GM18867 (cell line): ENCODE measurements around the gene DCTN1.
"Not testable (repeated sequence)": the region's sequence is repeated elsewhere in the genome, so short reads cannot be mapped to it uniquely, and the experiment has no call there.

Source experiments
- ATAC-seq: cut with Tn5 transposase; IDR thresholded peaks from one replicate; pipeline ENCODE4 v1.9.1; 2021; ENCODE audit warnings: mild to moderate bottlenecking, moderate library complexity; ENCODE audit not compliant: unreplicated experiment

The DCTN1 gene

DNA sequence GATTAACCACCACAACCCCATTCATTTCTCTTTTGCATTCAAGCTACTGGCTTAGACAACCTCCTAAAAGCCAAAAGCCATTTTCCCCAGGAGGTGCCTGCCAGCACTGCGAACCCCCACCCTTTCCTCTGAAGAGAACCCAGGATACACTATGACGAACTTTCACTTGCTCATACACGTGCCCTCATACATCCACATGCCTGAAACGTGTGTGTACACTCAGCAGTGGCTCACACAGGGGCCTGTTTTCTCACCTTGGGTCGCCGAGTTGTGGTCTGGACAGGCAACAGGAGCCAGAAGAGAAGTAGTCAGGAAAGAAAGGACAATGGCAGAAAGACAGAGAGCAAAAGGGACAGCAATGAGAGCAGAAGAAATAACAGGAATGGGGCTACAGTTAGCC is 7.4 kb downstream of the DCTN1 start:
- ATAC-seq = no peak

DNA sequence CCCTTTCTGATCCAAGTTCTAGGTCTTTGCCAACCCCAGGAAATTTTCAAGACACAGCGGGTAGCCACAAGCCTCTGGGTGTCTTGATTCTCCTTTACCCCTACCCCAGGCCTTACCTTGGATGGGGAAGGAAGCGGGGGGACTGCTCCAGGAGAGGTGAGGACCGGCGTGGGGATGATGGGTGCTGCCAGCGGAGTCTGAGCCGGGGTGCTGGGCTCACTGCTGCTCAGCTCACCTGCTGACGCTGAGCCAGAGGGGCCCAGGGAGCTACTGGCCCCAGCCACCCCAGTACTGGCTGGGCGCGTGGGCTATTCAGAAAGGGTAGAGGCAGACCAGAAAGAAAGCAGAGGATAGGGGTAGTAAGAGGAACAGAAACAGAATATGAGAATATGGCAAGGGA is 8.7 kb downstream of the DCTN1 start:
- no peak for ATAC-seq

DNA sequence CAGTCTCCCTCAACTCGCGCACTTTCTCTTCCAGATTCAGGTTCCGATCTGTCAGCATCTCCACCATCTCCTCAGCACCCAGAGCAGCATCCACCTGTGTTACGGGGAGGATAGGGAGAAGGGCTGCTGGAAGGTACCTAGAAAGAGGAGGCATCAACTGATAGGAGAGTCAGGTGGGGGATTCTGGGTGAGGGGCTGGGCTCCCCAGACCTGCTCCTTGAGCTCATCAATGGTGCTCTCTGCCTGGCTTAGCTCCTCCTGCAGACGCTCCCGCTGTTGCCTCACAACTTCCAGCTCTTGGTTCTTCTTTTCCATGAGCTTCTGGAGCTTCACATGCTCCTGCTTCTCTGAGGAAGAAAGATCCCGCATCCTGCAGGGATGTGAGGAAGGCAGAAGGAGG is 10.1 kb downstream of the DCTN1 start:
- ATAC-seq = no peak

DNA sequence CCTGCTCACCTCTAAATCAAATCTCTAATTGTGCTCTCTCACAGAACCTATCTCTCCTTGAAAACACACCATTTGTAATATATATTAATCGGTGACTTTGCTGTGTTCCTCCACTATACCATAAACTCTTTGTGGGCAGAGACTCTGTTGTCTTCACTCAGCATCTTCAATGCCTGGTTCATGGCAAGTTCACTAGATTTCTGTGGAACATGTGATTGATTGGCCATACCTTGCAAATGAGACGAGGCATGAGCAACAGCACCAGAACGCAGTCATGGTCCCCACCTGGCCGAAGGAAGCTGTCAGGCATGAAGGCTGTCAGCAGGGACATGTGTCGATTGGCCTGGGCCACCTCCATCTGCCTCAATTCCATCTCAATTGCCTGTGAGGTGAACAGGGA is 11.6 kb downstream of the DCTN1 start:
- no peak for ATAC-seq

DNA sequence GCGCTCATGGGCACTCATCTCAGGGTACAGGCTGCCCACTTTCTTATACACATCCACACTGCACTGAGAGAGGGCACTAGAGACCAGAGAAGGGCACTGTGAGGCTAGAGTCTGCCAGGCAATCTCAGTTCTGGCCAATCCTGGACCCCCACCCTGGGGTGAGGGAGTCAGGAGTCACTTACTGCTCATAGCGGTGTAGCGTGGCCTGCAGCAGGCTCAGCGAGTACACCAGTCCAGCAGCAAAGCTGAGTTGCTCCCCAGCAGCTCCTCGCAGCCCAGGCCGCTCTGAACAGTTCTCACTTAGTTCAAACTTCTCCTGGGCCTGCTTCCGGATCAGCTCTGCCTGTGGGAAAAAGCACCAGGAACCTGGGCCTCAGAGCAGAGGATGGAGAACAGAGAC is 12.3 kb downstream of the DCTN1 start:
- no peak for ATAC-seq

DNA sequence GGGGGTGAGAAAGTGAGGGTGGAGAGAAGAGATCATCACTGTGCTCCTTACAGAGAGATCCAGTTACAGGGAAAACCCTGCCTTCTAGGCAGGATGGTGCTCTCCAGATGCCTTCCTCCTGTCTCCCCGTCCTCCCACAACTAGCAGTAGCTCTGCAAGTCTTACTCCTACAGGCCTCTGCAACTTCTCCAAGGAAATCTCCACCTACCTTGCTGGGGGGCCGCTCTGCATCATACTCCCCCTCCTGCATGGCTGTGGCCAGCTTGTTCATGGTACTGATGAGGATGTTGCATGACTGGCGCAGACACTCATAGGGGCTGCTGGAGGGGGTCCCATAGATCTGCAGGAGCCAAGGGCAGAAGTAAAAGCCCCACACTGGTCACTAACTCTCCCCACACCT is 14.1 kb downstream of the DCTN1 start:
- no peak for ATAC-seq

DNA sequence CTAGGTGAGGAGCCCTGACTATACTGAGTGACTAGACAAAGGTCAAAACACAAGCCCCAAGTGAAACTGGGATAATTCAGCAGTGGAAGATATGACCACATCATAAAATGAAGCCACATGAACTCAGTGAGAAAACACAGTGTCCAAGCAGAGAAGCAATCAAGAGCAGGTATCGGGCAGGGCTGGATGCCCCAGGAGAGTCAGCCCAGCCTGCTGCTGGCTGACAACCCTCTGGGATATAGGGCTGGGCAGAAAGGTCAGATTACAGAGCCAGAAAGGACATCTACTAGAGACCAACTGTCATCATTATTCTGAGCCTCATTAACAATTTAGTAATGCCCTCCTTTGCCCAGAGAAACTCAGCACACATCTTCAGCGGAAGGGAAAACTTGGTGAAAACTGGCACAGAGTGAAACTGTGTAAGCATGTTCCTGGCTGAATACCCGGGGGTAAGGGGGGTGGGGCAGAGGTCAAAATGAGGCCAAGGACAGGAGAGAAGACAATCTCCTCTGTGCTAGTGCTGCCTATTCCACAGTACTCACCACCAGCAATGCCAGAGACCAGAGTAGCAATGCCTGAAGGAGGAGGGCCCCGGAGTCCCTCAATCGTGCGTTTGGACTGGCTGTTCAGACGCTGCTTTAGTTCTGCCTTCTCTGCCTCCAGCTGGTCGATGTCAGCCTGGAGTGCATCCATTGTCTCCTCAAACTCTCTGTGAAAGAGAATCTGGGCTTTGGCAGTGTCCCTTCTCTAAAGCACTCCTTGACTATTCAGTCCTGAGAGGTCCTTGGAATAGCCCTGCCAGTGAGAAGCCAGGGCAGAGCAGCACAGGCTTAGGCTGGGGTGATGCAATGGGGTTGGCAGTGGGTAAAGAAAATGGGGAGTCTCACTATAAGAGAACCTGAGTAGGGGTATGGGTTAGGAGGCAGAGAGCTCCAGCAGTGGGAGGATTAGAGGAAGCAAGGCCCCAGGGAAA is 15.3 kb downstream of the DCTN1 start:
- ATAC-seq = no peak

DNA sequence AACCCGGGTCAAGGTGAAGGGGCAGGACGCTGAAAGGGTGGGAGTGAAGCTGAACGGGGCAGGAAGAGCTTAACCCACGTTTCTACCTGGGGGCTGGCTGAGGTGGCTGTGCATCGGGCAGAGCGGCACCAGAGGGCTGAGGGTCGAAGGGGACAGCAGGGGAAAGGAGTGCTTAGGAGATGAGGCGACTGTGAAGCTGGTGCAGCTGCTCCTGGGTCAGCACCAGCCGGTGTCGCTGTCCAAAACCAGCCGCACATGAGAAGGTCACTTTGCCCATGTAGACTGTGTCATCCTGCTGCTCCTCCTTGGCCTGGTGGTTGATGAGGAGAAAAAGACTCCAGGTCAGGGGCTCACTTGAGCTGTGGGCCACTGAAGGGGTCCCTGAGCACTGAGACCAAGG is 18.8 kb downstream of the DCTN1 start:
- no peak for ATAC-seq

DNA sequence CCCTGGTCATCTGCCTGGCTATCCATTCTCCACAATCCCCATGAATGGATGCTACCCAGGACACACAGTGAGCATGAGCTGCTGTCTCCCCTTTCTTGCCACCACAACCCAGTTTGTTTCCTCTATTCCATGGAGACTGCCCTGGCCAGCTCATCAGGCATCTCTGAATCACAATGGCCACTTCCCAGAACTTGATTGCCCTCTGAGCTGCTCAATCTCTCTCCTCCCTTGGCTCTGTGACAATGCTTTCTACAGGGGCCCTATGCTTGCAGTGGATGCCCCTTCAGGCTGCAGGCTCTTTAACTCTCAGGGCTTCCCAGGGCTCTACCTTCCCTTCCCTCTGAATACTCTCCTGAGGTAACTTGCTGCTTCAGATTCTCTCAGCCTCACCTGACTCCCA is 22.5 kb downstream of the DCTN1 start:
- no peak for ATAC-seq

DNA sequence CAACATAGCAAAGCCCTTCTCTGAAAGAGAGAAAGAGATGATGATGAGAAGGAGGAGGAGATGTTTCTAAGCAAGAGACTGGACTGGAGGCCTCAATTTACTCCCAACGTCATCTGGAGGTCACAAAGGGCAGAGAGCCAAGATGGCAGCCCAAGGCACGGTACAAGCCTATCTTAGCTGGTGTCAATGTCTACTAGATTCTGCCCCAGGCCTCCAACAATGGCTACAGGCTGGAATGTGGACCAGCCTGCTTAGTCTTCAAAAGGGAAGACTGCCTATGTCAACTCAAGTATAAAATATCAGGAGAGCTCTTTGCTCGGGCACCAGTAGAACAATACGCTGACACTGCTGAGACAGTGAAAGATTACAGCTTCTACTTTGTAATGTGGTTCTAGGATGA is 30.2 kb downstream of the DCTN1 start:
- no peak for ATAC-seq

DNA sequence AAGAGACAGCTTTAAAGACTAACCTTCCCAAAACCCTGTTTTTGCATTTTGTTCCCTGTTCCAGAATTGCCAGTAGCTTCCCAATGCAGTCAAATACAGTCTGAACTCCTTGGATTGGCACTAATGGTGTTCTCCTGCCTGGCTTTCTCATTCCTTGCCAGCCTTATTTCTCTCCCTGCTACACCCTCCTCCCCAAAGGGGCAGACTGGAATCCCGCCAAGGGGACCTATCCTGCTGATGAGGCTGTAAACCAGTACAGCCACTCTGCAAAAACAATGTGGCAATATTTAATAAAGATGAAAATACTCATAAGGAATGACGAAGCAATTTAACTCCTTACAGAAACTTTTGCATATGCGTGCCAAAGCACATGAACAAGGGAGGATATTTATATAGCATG is 32.4 kb downstream of the DCTN1 start:
- no peak for ATAC-seq

DNA sequence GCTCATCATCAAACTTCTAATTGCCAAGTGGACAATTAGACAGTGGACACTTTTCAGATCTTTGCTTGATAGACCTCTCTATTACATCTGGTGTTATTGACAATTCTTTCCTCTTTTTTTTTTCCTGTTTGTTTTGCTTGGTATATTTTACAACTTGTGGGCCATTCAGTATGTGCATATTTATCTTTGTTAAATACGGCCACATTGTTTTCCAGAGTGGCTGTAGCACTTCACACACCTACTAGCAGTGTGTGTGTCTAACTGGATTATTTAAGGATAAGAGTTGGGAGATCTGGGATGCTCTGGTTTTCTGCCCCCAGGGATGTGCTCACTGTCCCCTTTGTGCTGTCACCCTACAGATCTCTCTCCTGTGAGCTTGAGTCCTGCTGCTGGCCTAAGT is 32.8 kb downstream of the DCTN1 start:
- no peak for ATAC-seq

DNA sequence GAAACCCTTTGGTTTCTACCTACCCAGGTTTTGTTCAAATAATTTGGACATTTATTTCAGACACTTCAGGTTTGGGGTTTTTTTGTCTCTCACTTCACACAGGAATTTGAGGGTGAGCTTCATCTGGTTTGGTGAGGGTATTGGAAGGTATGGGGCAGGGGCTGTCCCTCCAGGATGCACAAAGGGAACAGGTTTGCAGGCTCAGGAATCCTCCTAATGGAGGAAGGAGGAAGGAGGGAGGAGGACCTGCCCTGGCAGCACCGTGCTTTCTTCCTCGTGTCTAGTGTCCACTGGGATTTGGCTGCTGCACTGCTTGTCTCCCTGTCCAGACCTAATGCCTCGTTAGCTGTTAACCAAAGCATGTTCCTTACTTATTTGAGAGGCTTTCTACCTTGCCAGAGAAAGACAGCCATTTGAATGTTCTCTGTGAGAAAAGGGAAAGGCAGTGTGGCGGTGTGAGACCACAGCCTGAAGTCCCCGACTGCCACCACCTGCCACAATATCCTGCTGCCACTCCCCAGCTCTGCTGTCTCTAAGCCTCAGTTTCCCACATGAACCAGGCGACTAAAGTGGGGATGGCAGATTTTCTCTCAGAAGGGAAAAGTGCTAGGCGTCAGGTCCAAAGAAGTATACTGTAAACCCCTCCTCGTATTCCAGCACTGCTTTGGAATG is 34.7 kb downstream of the DCTN1 start:
- no peak for ATAC-seq

DNA sequence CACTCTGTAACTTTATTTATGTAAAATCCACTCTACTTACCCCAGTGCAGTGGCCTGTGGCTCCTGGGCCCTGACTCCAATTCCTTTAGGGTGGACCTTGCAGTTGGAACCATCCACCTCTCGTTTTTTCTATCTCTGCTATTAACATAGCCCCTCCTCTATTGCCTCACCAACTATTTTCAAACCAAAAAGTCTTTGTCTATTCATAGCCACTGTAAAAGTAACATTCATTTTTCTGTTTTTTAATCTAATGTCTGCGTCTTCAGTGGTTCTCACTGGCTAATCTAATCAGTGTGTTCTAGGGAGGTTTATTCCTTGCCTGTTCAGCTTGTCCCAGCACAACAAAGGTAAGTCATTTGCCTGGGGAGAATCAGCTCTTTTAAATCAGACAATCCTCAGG is 36.8 kb downstream of the DCTN1 start, which contains the start of gene SLC4A5:
TSS of gene SLC4A5 (minus strand) at position 101 of the 400 bp plus-strand sequence. CDS start 28,393 bp downstream, outside the sequence.
- ATAC-seq = no peak

DNA sequence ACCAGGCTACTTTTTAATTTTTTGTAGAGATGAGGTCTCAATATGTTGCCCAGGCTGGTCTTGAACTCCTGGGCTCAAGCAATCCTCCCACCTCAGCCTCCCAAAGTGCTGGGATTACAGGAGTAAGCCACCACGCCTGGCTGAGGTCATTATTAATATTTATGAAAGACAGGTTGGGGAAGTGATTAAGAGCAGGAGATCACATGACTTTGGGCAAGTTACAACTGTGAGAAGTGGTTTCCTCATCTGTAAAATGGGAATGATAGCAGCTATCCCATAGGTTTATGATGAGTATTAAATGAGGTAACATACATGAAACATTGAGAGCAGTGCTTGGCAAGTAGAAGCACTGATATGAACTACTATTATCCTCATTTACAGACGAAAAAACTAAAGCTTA is 43.9 kb downstream of the DCTN1 start:
- ATAC-seq = not testable (repeated sequence)

DNA sequence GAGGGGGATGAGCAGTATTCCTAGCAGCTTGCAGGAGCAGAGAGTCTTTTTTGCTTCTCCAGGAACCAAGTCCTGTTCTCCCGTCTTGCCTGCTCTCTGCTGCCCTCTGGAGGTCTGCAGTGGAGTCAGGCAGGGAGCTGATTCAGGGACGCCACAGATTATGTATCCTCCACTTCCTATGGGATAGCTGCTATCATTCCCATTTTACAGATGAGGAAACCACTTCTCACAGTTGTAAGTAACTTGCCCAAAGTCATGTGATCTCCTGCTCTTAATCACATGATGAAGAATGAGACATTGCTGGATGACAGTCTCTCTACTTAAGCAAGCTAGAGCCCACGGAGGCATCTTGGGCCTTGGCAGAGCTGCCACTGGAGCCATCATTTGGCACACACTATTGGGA is 45.2 kb downstream of the DCTN1 start:
- peak; percentile 49 for ATAC-seq

DNA sequence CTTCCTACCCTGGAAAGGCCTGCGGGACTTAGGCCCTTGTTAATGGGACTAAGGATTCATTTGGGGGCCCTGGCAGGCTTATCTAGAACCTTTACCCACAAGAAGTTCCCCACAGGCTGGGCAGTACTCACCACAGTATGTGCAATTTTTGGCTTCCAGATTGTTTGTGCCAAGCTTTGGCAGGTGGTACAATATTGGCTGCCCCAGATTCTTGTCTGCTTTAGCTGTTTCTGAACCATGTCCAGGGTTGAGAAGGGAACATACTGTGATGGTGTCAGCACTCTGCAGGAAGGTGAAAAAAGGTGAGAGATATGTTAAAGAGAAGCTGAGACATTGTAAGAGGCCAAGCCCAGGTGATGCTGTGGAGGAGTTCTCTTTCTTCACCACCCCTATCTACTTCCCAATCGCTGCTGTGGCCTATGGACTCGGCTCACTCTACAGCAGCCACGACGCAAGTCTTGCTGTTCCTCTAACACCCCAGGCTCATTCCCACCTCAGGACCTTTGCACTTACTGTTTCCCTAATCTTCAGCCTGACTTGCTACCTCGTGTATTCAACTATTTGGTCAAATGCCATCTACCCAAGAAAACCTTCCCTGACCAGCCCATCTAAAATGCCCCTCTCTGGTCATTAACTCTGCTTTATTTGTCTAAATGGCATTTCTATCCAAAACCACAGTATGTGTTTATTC is 46.1 kb downstream of the DCTN1 start:
- ATAC-seq = no peak

DNA sequence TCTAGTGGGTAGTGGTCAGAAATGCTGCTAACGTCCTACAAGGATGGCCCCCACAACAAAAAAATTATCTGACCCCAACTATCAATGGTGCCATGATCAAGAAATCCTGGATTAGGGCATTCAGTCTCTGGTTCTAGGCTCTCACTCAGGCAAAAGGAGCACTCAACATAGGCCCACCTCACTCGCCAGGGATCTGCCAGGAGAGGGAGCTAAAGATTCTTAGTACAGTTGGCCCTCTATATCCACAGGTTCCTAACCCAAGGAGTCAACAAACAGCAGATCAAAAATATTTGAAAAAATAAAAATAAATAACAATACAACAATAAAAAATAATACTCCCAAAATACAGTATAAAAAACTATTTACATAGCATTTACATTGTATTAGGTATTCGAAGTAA is 46.9 kb downstream of the DCTN1 start:
- no peak for ATAC-seq

DNA sequence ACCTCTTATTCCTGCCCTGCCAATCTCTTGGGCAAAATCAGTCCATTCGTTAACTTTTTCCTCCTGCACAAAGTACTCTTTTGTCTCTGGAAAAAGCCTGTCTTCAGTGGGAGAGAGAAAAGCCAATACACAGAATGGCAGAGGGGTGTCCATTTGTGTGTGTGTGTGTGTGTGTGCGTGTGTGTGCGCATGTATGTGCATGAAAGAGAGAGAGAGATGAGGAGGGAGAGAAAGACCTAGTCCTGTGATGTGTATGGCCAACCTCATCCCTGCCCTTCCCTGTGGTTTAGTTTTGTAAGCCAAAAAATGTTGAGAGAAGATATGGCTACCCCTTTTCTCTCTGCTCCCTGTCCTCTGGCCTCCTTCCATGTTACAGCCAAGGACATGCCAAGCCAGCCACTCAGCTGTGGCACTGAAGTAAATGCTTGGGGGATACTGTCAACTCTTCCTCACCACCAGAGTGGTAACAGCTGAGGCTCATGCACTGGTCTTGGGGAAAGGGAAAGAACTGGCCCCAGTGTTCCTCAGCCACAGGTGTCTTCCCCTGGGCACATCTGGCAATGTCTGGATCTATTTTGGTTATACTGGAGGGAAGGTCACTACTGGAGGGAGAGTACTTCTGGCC is 47.4 kb downstream of the DCTN1 start:
- ATAC-seq = no peak

DNA sequence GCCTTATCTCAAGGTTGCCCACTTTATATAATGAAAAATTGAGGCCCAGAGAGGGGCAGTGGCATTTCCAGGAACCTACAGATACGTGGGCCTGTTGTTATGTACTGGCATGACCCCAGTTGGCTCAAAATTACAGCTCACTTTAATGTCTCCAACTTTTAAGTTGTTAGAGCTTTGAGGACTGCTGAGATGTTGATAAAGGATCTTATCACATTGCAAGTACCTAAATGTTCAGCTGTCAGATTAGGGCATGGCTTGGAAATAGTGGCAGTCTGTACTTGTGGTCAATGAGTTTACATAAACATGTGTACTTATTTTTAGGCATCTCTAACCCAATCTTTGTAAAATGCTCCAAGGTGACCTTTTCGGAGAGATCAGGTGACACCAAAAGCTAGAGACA is 51.5 kb downstream of the DCTN1 start:
- ATAC-seq = no peak

DNA sequence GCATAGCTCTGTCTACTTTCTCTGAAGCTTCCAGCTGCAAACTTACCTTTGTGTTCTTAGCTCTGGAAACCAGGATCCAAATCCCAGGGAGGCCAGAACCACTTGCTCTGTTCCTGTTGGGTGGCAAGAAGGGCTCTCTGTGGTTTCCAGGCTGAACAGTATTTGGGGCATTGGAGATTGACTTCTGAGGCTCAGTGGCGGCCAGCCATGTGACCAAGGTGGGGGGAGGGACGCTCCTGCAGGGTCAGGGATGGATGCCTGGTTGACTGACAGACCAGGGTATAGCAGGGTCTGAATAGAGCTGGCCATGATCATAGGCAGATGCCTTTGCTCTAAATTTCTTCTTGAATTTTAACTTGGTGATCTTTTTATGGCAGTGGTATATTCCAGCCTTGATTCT is 52.0 kb downstream of the DCTN1 start:
- no peak for ATAC-seq
